ENCODE data around the gene TFF3.

DNA sequence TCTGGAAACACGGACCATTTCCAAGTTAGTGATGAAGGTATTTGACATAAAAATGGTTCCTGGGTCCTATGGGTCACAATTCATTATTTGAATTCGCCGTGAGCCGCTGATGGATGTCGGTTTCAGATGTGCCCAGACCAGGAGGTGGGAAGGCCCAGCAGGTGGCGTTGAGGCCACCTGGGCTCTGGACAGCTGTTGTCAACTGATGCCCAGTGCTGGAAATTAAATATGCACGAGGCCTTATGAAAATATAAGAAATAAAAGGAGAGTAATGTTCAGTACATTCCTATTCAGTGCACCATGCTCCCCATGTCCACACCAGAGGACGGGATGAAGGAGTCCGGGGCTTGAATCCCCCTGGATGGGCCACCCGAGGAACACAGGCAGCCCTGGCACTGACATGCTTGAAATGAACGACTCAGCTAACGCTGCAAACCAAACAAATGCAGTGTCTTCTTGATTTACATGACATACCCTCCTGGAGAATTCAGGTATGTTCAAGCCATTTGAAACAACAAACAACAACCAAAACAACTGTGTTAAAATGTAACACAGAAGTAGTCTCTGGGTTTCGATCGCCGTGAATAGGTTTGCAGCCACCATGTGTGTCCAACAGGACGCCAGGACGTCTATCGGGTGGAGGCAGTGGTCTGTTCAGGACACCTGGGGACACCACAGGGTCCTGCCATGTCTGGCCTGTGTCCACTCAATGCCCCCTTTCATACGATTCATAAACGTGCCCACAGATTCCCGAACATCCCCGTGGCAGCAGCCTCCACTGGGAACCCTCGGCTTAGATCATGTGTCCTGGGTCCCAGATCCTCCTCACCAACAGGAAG is 6.1 kb downstream of the TFF3 start:
- TF ChIP-seq, protein P1, sequence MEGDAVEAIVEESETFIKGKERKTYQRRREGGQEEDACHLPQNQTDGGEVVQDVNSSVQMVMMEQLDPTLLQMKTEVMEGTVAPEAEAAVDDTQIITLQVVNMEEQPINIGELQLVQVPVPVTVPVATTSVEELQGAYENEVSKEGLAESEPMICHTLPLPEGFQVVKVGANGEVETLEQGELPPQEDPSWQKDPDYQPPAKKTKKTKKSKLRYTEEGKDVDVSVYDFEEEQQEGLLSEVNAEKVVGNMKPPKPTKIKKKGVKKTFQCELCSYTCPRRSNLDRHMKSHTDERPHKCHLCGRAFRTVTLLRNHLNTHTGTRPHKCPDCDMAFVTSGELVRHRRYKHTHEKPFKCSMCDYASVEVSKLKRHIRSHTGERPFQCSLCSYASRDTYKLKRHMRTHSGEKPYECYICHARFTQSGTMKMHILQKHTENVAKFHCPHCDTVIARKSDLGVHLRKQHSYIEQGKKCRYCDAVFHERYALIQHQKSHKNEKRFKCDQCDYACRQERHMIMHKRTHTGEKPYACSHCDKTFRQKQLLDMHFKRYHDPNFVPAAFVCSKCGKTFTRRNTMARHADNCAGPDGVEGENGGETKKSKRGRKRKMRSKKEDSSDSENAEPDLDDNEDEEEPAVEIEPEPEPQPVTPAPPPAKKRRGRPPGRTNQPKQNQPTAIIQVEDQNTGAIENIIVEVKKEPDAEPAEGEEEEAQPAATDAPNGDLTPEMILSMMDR (conservative IDR thresholded peaks at IDR 0.05; ENCODE audit: low read depth in 2 of 2), result no peak
- TF ChIP-seq POLR2AphosphoS5 (IDR thresholded peaks at IDR 0.05; ENCODE audit: low read depth) (no peak), EZH2phosphoT487 (IDR thresholded peaks at IDR 0.05; ENCODE audit: unreplicated experiment) (no peak), ZNF114 (CRISPR knock-in tag; IDR thresholded peaks at IDR 0.05) (no peak), NANOG (IDR thresholded peaks at IDR 0.05; ENCODE audit: borderline replicate concordance) (no peak), CREB1 (CRISPR knock-in tag; IDR thresholded peaks at IDR 0.05; ENCODE audit: low read depth) (no peak), JUNB (IDR thresholded peaks at IDR 0.05; ENCODE audit: unreplicated experiment) (no peak)
- TF ChIP-seq, protein P2, sequence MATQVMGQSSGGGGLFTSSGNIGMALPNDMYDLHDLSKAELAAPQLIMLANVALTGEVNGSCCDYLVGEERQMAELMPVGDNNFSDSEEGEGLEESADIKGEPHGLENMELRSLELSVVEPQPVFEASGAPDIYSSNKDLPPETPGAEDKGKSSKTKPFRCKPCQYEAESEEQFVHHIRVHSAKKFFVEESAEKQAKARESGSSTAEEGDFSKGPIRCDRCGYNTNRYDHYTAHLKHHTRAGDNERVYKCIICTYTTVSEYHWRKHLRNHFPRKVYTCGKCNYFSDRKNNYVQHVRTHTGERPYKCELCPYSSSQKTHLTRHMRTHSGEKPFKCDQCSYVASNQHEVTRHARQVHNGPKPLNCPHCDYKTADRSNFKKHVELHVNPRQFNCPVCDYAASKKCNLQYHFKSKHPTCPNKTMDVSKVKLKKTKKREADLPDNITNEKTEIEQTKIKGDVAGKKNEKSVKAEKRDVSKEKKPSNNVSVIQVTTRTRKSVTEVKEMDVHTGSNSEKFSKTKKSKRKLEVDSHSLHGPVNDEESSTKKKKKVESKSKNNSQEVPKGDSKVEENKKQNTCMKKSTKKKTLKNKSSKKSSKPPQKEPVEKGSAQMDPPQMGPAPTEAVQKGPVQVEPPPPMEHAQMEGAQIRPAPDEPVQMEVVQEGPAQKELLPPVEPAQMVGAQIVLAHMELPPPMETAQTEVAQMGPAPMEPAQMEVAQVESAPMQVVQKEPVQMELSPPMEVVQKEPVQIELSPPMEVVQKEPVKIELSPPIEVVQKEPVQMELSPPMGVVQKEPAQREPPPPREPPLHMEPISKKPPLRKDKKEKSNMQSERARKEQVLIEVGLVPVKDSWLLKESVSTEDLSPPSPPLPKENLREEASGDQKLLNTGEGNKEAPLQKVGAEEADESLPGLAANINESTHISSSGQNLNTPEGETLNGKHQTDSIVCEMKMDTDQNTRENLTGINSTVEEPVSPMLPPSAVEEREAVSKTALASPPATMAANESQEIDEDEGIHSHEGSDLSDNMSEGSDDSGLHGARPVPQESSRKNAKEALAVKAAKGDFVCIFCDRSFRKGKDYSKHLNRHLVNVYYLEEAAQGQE (IDR thresholded peaks at IDR 0.05; ENCODE audit: unreplicated experiment), result no peak

Measured in GM23338 (cell line).